Measurements from ENCODE around the gene RDH12.

The RDH12 gene

GRCh38 chr14:67665868-67666267, 35.8 kb upstream of the RDH12 start:
- Histone ChIP-seq H3K36me3 (ENCODE audit: insufficient read depth, low read length) (peaks cover under 1% of the 10 kb centered on the region; the same call in 1 of the 2 replicates), H3K9me2 (ENCODE audit: low read depth, low read length) (no peaks in the 10 kb centered on the region), H2AFZ (ENCODE audit: low read length) (no peak overlapping the region), H3K4me1 (ENCODE audit: insufficient read depth, low read length, severe bottlenecking) (peaks cover 14% of the 10 kb centered on the region), H3K4me3 (ENCODE audit: low read depth, low read length, poor library complexity, severe bottlenecking) (no peak overlapping the region), H3F3A (ENCODE audit: insufficient read depth, low read length) (no peaks in the 10 kb centered on the region), H3K27ac (ENCODE audit: low read depth, low read length, poor library complexity, severe bottlenecking) (no peak overlapping the region), H3K79me2 (ENCODE audit: insufficient read depth, low read length) (peaks cover 35% of the 10 kb centered on the region; the same call in 1 of the 2 replicates), H3K4me2 (ENCODE audit: low read length) (no peak overlapping the region), H4K20me1 (ENCODE audit: insufficient read depth, low read length) (no peaks in the 10 kb centered on the region), H3K9me3 (ENCODE audit: low read length) (no peaks in the 10 kb centered on the region), H3K9ac (ENCODE audit: low read length) (no peak overlapping the region), H3K27me3 (ENCODE audit: insufficient read depth, low read length) (no peaks in the 10 kb centered on the region)
- TF ChIP-seq CTCF (IDR thresholded peaks at IDR 0.05; ENCODE audit: low read length) (no peak), EZH2 (IDR thresholded peaks at IDR 0.05; ENCODE audit: borderline replicate concordance, low read length) (no peak)

GRCh38 chr14:67666750-67667449, 34.8 kb upstream of the RDH12 start:
- Histone ChIP-seq H3K27me3 (ENCODE audit: insufficient read depth, low read length) (no peaks in the 10 kb centered on the region), H3K9me2 (ENCODE audit: low read depth, low read length) (no peaks in the 10 kb centered on the region), H3K4me1 (ENCODE audit: insufficient read depth, low read length, severe bottlenecking) (peaks cover 14% of the 10 kb centered on the region), H3K79me2 (ENCODE audit: insufficient read depth, low read length) (peaks cover 38% of the 10 kb centered on the region; the same call in 1 of the 2 replicates), H2AFZ (ENCODE audit: low read length) (no peak overlapping the region), H3K36me3 (ENCODE audit: insufficient read depth, low read length) (no peaks in the 10 kb centered on the region), H3F3A (ENCODE audit: insufficient read depth, low read length) (no peaks in the 10 kb centered on the region), H3K4me3 (ENCODE audit: low read depth, low read length, poor library complexity, severe bottlenecking) (no peak overlapping the region), H3K27ac (ENCODE audit: low read depth, low read length, poor library complexity, severe bottlenecking) (no peak overlapping the region), H3K9me3 (ENCODE audit: low read length) (no peaks in the 10 kb centered on the region), H3K4me2 (ENCODE audit: low read length) (no peak overlapping the region), H3K9ac (ENCODE audit: low read length) (no peak overlapping the region), H4K20me1 (ENCODE audit: insufficient read depth, low read length) (no peaks in the 10 kb centered on the region)
- TF ChIP-seq CTCF (IDR thresholded peaks at IDR 0.05; ENCODE audit: low read length) = peak; percentile 75
- no peak for TF ChIP-seq EZH2 (IDR thresholded peaks at IDR 0.05; ENCODE audit: borderline replicate concordance, low read length)

DNA sequence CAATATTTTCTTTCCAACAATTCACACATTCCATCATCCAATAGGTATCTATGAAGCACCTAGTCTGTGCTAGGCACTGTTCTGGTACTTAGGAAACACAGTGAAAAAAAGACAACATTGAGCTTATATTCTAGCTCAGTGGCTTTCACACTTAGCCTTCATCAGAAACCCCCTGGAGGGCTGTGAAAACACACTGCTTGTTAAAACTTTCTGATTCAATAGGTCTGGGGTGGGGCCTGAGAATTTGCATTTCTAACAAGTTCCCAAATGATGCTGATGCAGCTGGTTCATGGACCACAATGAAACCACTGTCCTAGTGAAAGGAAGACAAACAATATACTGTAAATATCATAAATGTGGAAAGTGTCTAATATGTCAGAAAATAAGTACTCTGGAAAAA, 33.1 kb upstream of the RDH12 start:
- Histone ChIP-seq H3K27ac (ENCODE audit: low read depth, low read length, poor library complexity, severe bottlenecking) (no peak overlapping the region), H3K9me3 (ENCODE audit: low read length) (no peaks in the 10 kb centered on the region), H3K4me1 (ENCODE audit: insufficient read depth, low read length, severe bottlenecking) (peaks cover 25% of the 10 kb centered on the region), H3K9ac (ENCODE audit: low read length) (no peak overlapping the region), H3K4me3 (ENCODE audit: low read depth, low read length, poor library complexity, severe bottlenecking) (no peak overlapping the region), H3F3A (ENCODE audit: insufficient read depth, low read length) (no peaks in the 10 kb centered on the region), H3K79me2 (ENCODE audit: insufficient read depth, low read length) (peaks cover 51% of the 10 kb centered on the region), H3K36me3 (ENCODE audit: insufficient read depth, low read length) (no peaks in the 10 kb centered on the region), H2AFZ (ENCODE audit: low read length) (no peak overlapping the region), H3K4me2 (ENCODE audit: low read length) (no peak overlapping the region), H3K9me2 (ENCODE audit: low read depth, low read length) (no peaks in the 10 kb centered on the region), H3K27me3 (ENCODE audit: insufficient read depth, low read length) (no peaks in the 10 kb centered on the region), H4K20me1 (ENCODE audit: insufficient read depth, low read length) (no peaks in the 10 kb centered on the region)
- TF ChIP-seq EZH2 (IDR thresholded peaks at IDR 0.05; ENCODE audit: borderline replicate concordance, low read length) (no peak), CTCF (IDR thresholded peaks at IDR 0.05; ENCODE audit: low read length) (no peak)

All from OCI-LY1 (cell line).